Neural cell (in vitro differentiated cells): ENCODE results near the gene MT1M. TPM values are rescaled to one million over a fixed set of nuclear protein-coding genes. Genes with fewer than 3 reads are reported as not detected.
A peak's percentile ranks its signal among the peaks of the same experiment; 100 is the strongest.
"Not testable (repeated sequence)": the region's sequence is repeated elsewhere in the genome, so short reads cannot be mapped to it uniquely, and the experiment has no call there.

Experiments used
- H2AFZ ChIP-seq: fragments of 200-600, 300-800 bp; sonication (generic), shearing (Covaris generic); 2 replicates; pipeline ENCODE4 v1.6.0; 2014; ENCODE audit warnings: low read depth, mild to moderate bottlenecking, antibody characterized with exemption, low read length, moderate library complexity
- H3F3A ChIP-seq: fragments of 200-600 bp; shearing (Covaris generic); 2 replicates; pipeline ENCODE4 v1.6.1; 2016; ENCODE audit warnings: mild to moderate bottlenecking, moderate library complexity, mixed read lengths, antibody characterized with exemption, low read length; ENCODE audit not compliant: insufficient read depth, poor library complexity, severe bottlenecking
- H3K27ac ChIP-seq: fragments of 200-600, 300-800 bp; sonication (generic), shearing (Covaris generic); 2 replicates; pipeline ENCODE4 v1.5.1; 2014; ENCODE audit warnings: mild to moderate bottlenecking, low read length, moderate library complexity
- H3K27me3 ChIP-seq: fragments of 300-800, 200-600 bp; sonication (generic), shearing (Covaris generic); 2 replicates; pipeline ENCODE4 v1.6.0; 2014; ENCODE audit warnings: mild to moderate bottlenecking, low read depth, low read length, moderate library complexity; ENCODE audit not compliant: insufficient read depth
- H3K36me3 ChIP-seq: fragments of 300-800, 200-600 bp; sonication (generic), shearing (Covaris generic); 2 replicates; pipeline ENCODE4 v1.5.1; 2014; ENCODE audit warnings: mild to moderate bottlenecking, antibody characterized with exemption, low read length, moderate library complexity; ENCODE audit not compliant: insufficient read depth
- H3K4me2 ChIP-seq: fragments of 300-800, 200-600 bp; sonication (generic), shearing (Covaris generic); 2 replicates; pipeline ENCODE4 v1.6.0; 2014; ENCODE audit warnings: mild to moderate bottlenecking, low read length
- H3K4me3 ChIP-seq: fragments of 300-800, 200-600 bp; sonication (generic), shearing (Covaris generic); 2 replicates; pipeline ENCODE4 v1.5.1; 2014; ENCODE audit warnings: mild to moderate bottlenecking, low read length, moderate library complexity
- H3K79me2 ChIP-seq: fragments of 200-600 bp; shearing (Covaris generic); replicated peaks from 2 replicates; pipeline ENCODE4 v1.6.0; 2014; ENCODE audit warnings: mild to moderate bottlenecking, low read length, moderate library complexity; ENCODE audit not compliant: insufficient read depth
- H3K9ac ChIP-seq: fragments of 300-800, 200-600 bp; sonication (generic), shearing (Covaris generic); 2 replicates; pipeline ENCODE4 v1.6.1; 2016; ENCODE audit warnings: mild to moderate bottlenecking, low read length, mixed read lengths
- H3K9me2 ChIP-seq: fragments of 200-600 bp; shearing (Covaris generic); 2 replicates; pipeline ENCODE4 v1.6.1; 2016; ENCODE audit warnings: mild to moderate bottlenecking, low read length, mixed read lengths; ENCODE audit not compliant: insufficient read depth
- H3K9me3 ChIP-seq: fragments of 200-600, 300-800 bp; sonication (generic), shearing (Covaris generic); 2 replicates; pipeline ENCODE4 v1.6.1; 2016; ENCODE audit warnings: mild to moderate bottlenecking, mixed run types, low read length, moderate library complexity, mixed read lengths
- H4K20me1 ChIP-seq: fragments of 200-600 bp; shearing (Covaris generic); 2 replicates; pipeline ENCODE4 v1.6.1; 2016; ENCODE audit warnings: mild to moderate bottlenecking, mixed run types; ENCODE audit not compliant: insufficient read depth
- CTCF ChIP-seq: fragments of 450-650 bp; IDR thresholded peaks from 2 replicates; pipeline ENCODE4 v1.5.1; 2014; ENCODE audit warnings: antibody characterized with exemption, mild to moderate bottlenecking, moderate library complexity; ENCODE audit not compliant: poor library complexity, severe bottlenecking
- EP300 ChIP-seq: fragments of 450-650 bp; conservative IDR thresholded peaks from 2 replicates; pipeline ENCODE4 v1.6.1; 2014; ENCODE audit warnings: antibody characterized with exemption, mild to moderate bottlenecking, moderate library complexity; ENCODE audit not compliant: poor library complexity, severe bottlenecking
- EZH2 ChIP-seq: fragments of 200-600, 300-800 bp; shearing (Covaris generic), sonication (generic); IDR thresholded peaks from 2 replicates; pipeline ENCODE4 v1.6.1; 2014; ENCODE audit warnings: antibody characterized with exemption, low read length, borderline replicate concordance, mild to moderate bottlenecking; ENCODE audit not compliant: insufficient read depth, poor library complexity, severe bottlenecking
- MXI1 ChIP-seq: fragments of 450-650 bp; conservative IDR thresholded peaks from 2 replicates; pipeline ENCODE4 v1.6.1; 2014; ENCODE audit warnings: antibody characterized with exemption, mild to moderate bottlenecking; ENCODE audit not compliant: poor library complexity, severe bottlenecking
- POLR2AphosphoS5 ChIP-seq: IDR thresholded peaks from 2 replicates; pipeline ENCODE4 v1.6.1; 2012
- RAD21 ChIP-seq: fragments of 450-650 bp; conservative IDR thresholded peaks from 2 replicates; pipeline ENCODE4 v1.6.1; 2014; ENCODE audit warnings: antibody characterized with exemption, mild to moderate bottlenecking, moderate library complexity
- REST ChIP-seq: IDR thresholded peaks from 2 replicates; pipeline ENCODE4 v1.6.1; 2012; ENCODE audit warnings: borderline replicate concordance
- TAF1 ChIP-seq: IDR thresholded peaks from 2 replicates; pipeline ENCODE4 v1.6.1; 2012; ENCODE audit warnings: low read depth
- polyA minus RNA-seq: library from RNA; depleted of rRNA, polyadenylated mRNA; stranded (reverse); fragments of >200 nt; gene quantifications from 2 replicates; pipeline ENCODE4 v1.2.3, GENCODE V29; 2014
- polyA plus RNA-seq: library from polyadenylated mRNA; depleted of rRNA; stranded (reverse); fragments of >200 nt; gene quantifications from 2 replicates; pipeline ENCODE4 v1.2.3, GENCODE V29; 2014

MT1M gene
- polyA plus RNA-seq (not detected in 2 replicates), polyA minus RNA-seq (not detected in 2 replicates)

GRCh38 chr16:56632156-56632847 is at the start of gene MT1M:
Gene MT1M (plus strand): TSS chr16:56632659. CDS start chr16:56632732, 73 bp downstream.
- Histone ChIP-seq H3K9me3 (no peaks in the 10 kb centered on the region), H3K36me3 (no peaks in the 10 kb centered on the region), H2AFZ (no peak within 1 kb of the TSS), H4K20me1 (no peaks in the 10 kb centered on the region), H3K4me2 (no peak within 1 kb of the TSS), H3K4me3 (peak within 1 kb of the TSS; percentile 59), H3K27ac (no peak within 1 kb of the TSS), H3K27me3 (peaks cover 96% of the 10 kb centered on the region), H3K9me2 (no peaks in the 10 kb centered on the region), H3F3A (no peaks in the 10 kb centered on the region), H3K79me2 (no peaks in the 10 kb centered on the region), H3K9ac (no peak within 1 kb of the TSS)
- peak; percentile 68 for TF ChIP-seq EZH2
- no peak for TF ChIP-seq EP300
- TF ChIP-seq TAF1, result no peak
- TF ChIP-seq CTCF, result no peak
- no peak for TF ChIP-seq RAD21
- no peak for TF ChIP-seq REST
- no peak for TF ChIP-seq POLR2AphosphoS5
- no peak for TF ChIP-seq MXI1

- not testable (repeated sequence) for H3K27ac ChIP-seq, H3K4me2 ChIP-seq, H3F3A ChIP-seq, H3K27me3 ChIP-seq, H3K4me3 ChIP-seq, H3K9ac ChIP-seq, H2AFZ ChIP-seq, H4K20me1 ChIP-seq, H3K36me3 ChIP-seq, H3K9me3 ChIP-seq, H3K9me2 ChIP-seq, H3K79me2 ChIP-seq
Observed at GRCh38 chr16:56582911-56583310, 49.5 kb upstream of the MT1M start.
